ENCODE results near the gene MRAP2. TPM values are rescaled to one million over a fixed set of nuclear protein-coding genes. Genes with fewer than 3 reads are reported as not detected.

MRAP2 gene
- polyA plus RNA-seq, 1 donor (not counting 4 experiments of a cell fraction or from before 2014, with no cell fraction given): 3.0 TPM

DNA sequence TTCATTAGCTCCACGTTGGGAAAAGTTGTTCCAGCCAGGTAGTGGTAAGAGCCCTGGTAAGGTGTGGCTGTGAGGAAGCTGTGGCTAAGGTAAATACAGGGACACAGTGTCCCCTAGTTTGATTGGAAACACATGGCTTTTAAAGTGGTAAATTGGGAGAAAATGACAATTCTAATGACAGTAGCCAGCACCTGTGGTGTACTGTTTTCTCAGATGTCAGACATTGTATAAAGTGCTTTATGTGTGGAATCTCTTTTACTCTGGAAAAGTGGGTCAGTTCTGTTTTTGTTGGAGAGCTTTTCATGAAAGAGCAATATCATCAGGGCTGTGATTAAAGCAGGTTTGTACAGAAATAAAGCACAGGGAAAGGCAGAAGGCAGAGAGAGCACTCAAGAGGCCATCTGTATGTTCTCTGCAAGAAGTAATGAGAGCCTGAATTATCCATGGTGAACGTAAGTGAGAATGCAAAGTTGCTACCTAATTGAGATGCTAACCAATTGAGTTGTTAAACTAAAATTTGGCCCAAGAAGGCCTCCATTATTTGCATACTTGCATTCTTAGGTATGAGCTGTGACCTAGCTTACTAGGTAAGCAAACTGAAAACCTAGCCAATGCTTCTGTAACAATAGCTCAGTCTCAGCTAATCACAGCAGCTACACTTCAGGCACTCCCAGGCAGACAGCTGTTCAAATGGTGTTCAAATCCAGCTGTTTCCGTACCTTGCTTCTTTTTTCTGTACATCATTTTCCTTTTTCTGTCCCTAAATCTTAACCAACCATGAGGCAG, 28.2 kb downstream of the MRAP2 start:
- peaks cover 9% of the 10 kb centered on the region for H3K4me1 ChIP-seq (ENCODE audit: control insufficient read depth, extremely low read depth, insufficient read depth, low read length)
- no peaks in the 10 kb centered on the region for H3K9me3 ChIP-seq (ENCODE audit: control insufficient read depth, low read depth, low read length)
- H3K9me1 ChIP-seq (ENCODE audit: control insufficient read depth, extremely low read depth, insufficient read depth, low read length): no peaks in the 10 kb centered on the region
- H3K27me3 ChIP-seq (ENCODE audit: control insufficient read depth, extremely low read depth, insufficient read depth, low read length): no peaks in the 10 kb centered on the region
- no peak overlapping the region for H3K4me3 ChIP-seq (ENCODE audit: control insufficient read depth in 2 of 3, extremely low read depth in 1 of 3, insufficient read depth in 2 of 3, low read depth in 1 of 3, low read length in 3 of 3)
- no peak overlapping the region for H3K4me2 ChIP-seq (ENCODE audit: control insufficient read depth, extremely low read depth, insufficient read depth, low read depth, low read length)
- H3K9ac ChIP-seq (ENCODE audit: control insufficient read depth, extremely low read depth, insufficient read depth, low read length): no peak overlapping the region
- no peak overlapping the region for H3K27ac ChIP-seq (ENCODE audit: control insufficient read depth, insufficient read depth, low read length)
- DNase-seq (ENCODE audit: low read depth, low spot score): no peak
- no peak for FAIRE-seq
- H4K20me1 ChIP-seq (ENCODE audit: control insufficient read depth, extremely low read depth, insufficient read depth, low read length): no peaks in the 10 kb centered on the region
- H3K79me2 ChIP-seq (ENCODE audit: control insufficient read depth, insufficient read depth, low read length): no peaks in the 10 kb centered on the region
- dilution Hi-C loops (cut with MboI; ENCODE audit: extremely low pct_ligation_motif_present, low sequenced_read_pairs): no loop called here
- TF ChIP-seq EZH2 (IDR thresholded peaks at IDR 0.05; ENCODE audit: low read length): no peak
- no peak for TF ChIP-seq CTCF (optimal IDR thresholded peaks at IDR 0.05 in 1 of 3, IDR thresholded peaks at IDR 0.05 in 1 of 3, conservative IDR thresholded peaks at IDR 0.05 in 1 of 3; ENCODE audit: extremely low read depth in 1 of 3, insufficient read depth in 2 of 3, low read length in 3 of 3)
- no peaks in the 10 kb centered on the region for H3K36me3 ChIP-seq (ENCODE audit: control insufficient read depth in 2 of 2, extremely low read depth in 1 of 2, insufficient read depth in 2 of 2, low read length in 2 of 2)
- H2AFZ ChIP-seq (ENCODE audit: control insufficient read depth, low read length): no peak overlapping the region

DNA sequence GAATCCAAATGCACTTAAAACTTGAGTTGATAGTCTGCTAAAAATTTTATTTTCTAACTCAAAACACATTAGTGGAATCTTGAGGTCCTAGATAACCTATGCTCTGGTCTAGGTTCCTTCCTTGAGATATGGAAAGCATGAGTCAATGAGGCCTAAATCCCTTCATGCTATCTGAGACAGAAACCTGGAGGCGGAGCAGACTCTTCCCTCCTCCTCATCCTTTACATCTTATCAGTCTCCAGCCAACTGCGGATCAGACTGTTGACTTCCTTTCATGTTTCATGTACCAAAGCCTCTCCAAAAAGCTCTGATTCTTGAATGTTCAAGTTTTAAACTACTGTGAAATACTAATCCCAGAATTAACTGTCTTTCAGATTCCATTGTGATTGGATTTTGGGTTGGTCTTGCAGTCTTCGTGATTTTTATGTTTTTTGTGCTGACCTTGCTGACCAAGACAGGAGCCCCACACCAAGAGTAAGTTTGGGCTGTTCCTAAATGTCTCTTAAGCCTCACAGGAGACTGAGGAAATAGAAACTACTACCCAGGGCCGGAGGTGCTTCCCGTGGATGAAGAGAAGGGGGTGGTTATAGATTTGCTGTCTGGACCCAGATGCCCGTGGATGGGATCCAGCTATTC, 29.1 kb downstream of the MRAP2 start:
- Histone ChIP-seq H3K79me2 (ENCODE audit: control insufficient read depth, insufficient read depth, low read length) (no peaks in the 10 kb centered on the region), H3K36me3 (ENCODE audit: control insufficient read depth in 2 of 2, extremely low read depth in 1 of 2, insufficient read depth in 2 of 2, low read length in 2 of 2) (no peaks in the 10 kb centered on the region), H4K20me1 (ENCODE audit: control insufficient read depth, extremely low read depth, insufficient read depth, low read length) (no peaks in the 10 kb centered on the region), H3K9me3 (ENCODE audit: control insufficient read depth, low read depth, low read length) (no peaks in the 10 kb centered on the region), H3K27ac (ENCODE audit: control insufficient read depth, insufficient read depth, low read length) (no peak overlapping the region), H3K27me3 (ENCODE audit: control insufficient read depth, extremely low read depth, insufficient read depth, low read length) (no peaks in the 10 kb centered on the region), H3K4me2 (ENCODE audit: control insufficient read depth, extremely low read depth, insufficient read depth, low read depth, low read length) (no peak overlapping the region), H3K4me1 (ENCODE audit: control insufficient read depth, extremely low read depth, insufficient read depth, low read length) (peaks cover 9% of the 10 kb centered on the region), H3K9ac (ENCODE audit: control insufficient read depth, extremely low read depth, insufficient read depth, low read length) (no peak overlapping the region), H3K9me1 (ENCODE audit: control insufficient read depth, extremely low read depth, insufficient read depth, low read length) (no peaks in the 10 kb centered on the region), H2AFZ (ENCODE audit: control insufficient read depth, low read length) (no peak overlapping the region), H3K4me3 (ENCODE audit: control insufficient read depth in 2 of 3, extremely low read depth in 1 of 3, insufficient read depth in 2 of 3, low read depth in 1 of 3, low read length in 3 of 3) (no peak overlapping the region)
- TF ChIP-seq CTCF (optimal IDR thresholded peaks at IDR 0.05 in 1 of 3, IDR thresholded peaks at IDR 0.05 in 1 of 3, conservative IDR thresholded peaks at IDR 0.05 in 1 of 3; ENCODE audit: extremely low read depth in 1 of 3, insufficient read depth in 2 of 3, low read length in 3 of 3): no peak
- TF ChIP-seq EZH2 (IDR thresholded peaks at IDR 0.05; ENCODE audit: low read length): no peak
- FAIRE-seq: no peak
- no peak for DNase-seq (ENCODE audit: low read depth, low spot score)
- dilution Hi-C loops (cut with MboI; ENCODE audit: extremely low pct_ligation_motif_present, low sequenced_read_pairs): no loop called here
